ENCODE results near the gene GDPD4. TPM values are rescaled to one million over a fixed set of nuclear protein-coding genes. Genes with fewer than 3 reads are reported as not detected.

Gene GDPD4
- total RNA-seq, 1 experiment from 2014 or later: not detected

GRCh38 chr11:77175869-77176539, 125.5 kb downstream of the GDPD4 start:
- H3K9me2 ChIP-seq (ENCODE audit: insufficient read depth): no peaks in the 10 kb centered on the region
- CTCF ChIA-PET: no interaction called here
- H3K79me2 ChIP-seq (ENCODE audit: insufficient read depth, low read length): no peaks in the 10 kb centered on the region
- DNase-seq (ENCODE audit: low read depth, low spot score) (no peak), ATAC-seq (no peak)
- H3K9me3 ChIP-seq (ENCODE audit: control insufficient read depth in 1 of 2, insufficient read depth in 1 of 2, low read depth in 1 of 2, low read length in 2 of 2): no peaks in the 10 kb centered on the region
- H2AFZ ChIP-seq (ENCODE audit: low read depth, low read length, poor library complexity, severe bottlenecking): no peak overlapping the region
- H3K36me3 ChIP-seq (ENCODE audit: control insufficient read depth in 1 of 2, insufficient read depth in 2 of 2, low read length in 2 of 2): no peaks in the 10 kb centered on the region
- no peak overlapping the region for H3K4me3 ChIP-seq (replicated peaks in 1 of 2; ENCODE audit: low read depth in 1 of 2, low read length in 2 of 2)
- H3K4me2 ChIP-seq (ENCODE audit: low read length): no peak overlapping the region
- RAD21 ChIA-PET (ENCODE audit: low non-redundant PET in 1 of 2, low total read pairs in 2 of 2, uncharacterized antibody in 2 of 2, unreplicated experiment in 2 of 2): no interaction called here
- intact Hi-C loops (cut with micrococcal nuclease): no loop called here
- H4K20me1 ChIP-seq (ENCODE audit: insufficient read depth): no peaks in the 10 kb centered on the region
- POLR2A ChIA-PET: no interaction called here
- no peaks in the 10 kb centered on the region for H3K27me3 ChIP-seq (ENCODE audit: insufficient read depth, low read length)
- TF ChIP-seq, protein P1, sequence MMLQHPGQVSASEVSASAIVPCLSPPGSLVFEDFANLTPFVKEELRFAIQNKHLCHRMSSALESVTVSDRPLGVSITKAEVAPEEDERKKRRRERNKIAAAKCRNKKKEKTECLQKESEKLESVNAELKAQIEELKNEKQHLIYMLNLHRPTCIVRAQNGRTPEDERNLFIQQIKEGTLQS (IDR thresholded peaks at IDR 0.05): no peak
- no peaks in the 10 kb centered on the region for H3K4me1 ChIP-seq (ENCODE audit: control insufficient read depth in 1 of 2, insufficient read depth in 2 of 2, low read length in 2 of 2)
- H3K27ac ChIP-seq (ENCODE audit: low read depth, low read length): no peak overlapping the region
- no peak overlapping the region for H3K9ac ChIP-seq (ENCODE audit: low read length)
- BruUV-seq (replicated peaks): no TSS peak

- no peak overlapping the region for H3K27ac ChIP-seq (ENCODE audit: low read depth, low read length)
- POLR2A ChIA-PET: no interaction called here
- H2AFZ ChIP-seq (ENCODE audit: low read depth, low read length, poor library complexity, severe bottlenecking): no peak overlapping the region
- H3K27me3 ChIP-seq (ENCODE audit: insufficient read depth, low read length): no peaks in the 10 kb centered on the region
- RAD21 ChIA-PET (ENCODE audit: low non-redundant PET in 1 of 2, low total read pairs in 2 of 2, uncharacterized antibody in 2 of 2, unreplicated experiment in 2 of 2): no interaction called here
- no peaks in the 10 kb centered on the region for H4K20me1 ChIP-seq (ENCODE audit: insufficient read depth)
- H3K79me2 ChIP-seq (ENCODE audit: insufficient read depth, low read length): no peaks in the 10 kb centered on the region
- intact Hi-C loops (cut with micrococcal nuclease): no loop called here
- ATAC-seq: no peak
- no TSS peak for BruUV-seq (replicated peaks)
- CTCF ChIA-PET: interaction anchor here (1.5 kb wide), 1 partner anchor 14 kb away, joined by 3 read pairs; no protein-coding TSS in a partner anchor
- H3K4me2 ChIP-seq (ENCODE audit: low read length): no peak overlapping the region
- no peak overlapping the region for H3K4me3 ChIP-seq (replicated peaks in 1 of 2; ENCODE audit: low read depth in 1 of 2, low read length in 2 of 2)
- no peaks in the 10 kb centered on the region for H3K9me2 ChIP-seq (ENCODE audit: insufficient read depth)
- no peaks in the 10 kb centered on the region for H3K9me3 ChIP-seq (ENCODE audit: control insufficient read depth in 1 of 2, insufficient read depth in 1 of 2, low read depth in 1 of 2, low read length in 2 of 2)
- H3K36me3 ChIP-seq (ENCODE audit: control insufficient read depth in 1 of 2, insufficient read depth in 2 of 2, low read length in 2 of 2): no peaks in the 10 kb centered on the region
- DNase-seq (ENCODE audit: low read depth, low spot score): no peak
- no peaks in the 10 kb centered on the region for H3K4me1 ChIP-seq (ENCODE audit: control insufficient read depth in 1 of 2, insufficient read depth in 2 of 2, low read length in 2 of 2)
- no peak overlapping the region for H3K9ac ChIP-seq (ENCODE audit: low read length)
- TF ChIP-seq CTCF (IDR thresholded peaks at IDR 0.05 in 2 of 3, conservative IDR thresholded peaks at IDR 0.05 in 1 of 3; ENCODE audit: borderline replicate concordance in 1 of 3, insufficient read depth in 1 of 3, low read depth in 2 of 3, low read length in 2 of 3): no peak
- TF ChIP-seq, protein P2, sequence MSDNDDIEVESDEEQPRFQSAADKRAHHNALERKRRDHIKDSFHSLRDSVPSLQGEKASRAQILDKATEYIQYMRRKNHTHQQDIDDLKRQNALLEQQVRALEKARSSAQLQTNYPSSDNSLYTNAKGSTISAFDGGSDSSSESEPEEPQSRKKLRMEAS (IDR thresholded peaks at IDR 0.05): no peak
- TF ChIP-seq, protein P3, sequence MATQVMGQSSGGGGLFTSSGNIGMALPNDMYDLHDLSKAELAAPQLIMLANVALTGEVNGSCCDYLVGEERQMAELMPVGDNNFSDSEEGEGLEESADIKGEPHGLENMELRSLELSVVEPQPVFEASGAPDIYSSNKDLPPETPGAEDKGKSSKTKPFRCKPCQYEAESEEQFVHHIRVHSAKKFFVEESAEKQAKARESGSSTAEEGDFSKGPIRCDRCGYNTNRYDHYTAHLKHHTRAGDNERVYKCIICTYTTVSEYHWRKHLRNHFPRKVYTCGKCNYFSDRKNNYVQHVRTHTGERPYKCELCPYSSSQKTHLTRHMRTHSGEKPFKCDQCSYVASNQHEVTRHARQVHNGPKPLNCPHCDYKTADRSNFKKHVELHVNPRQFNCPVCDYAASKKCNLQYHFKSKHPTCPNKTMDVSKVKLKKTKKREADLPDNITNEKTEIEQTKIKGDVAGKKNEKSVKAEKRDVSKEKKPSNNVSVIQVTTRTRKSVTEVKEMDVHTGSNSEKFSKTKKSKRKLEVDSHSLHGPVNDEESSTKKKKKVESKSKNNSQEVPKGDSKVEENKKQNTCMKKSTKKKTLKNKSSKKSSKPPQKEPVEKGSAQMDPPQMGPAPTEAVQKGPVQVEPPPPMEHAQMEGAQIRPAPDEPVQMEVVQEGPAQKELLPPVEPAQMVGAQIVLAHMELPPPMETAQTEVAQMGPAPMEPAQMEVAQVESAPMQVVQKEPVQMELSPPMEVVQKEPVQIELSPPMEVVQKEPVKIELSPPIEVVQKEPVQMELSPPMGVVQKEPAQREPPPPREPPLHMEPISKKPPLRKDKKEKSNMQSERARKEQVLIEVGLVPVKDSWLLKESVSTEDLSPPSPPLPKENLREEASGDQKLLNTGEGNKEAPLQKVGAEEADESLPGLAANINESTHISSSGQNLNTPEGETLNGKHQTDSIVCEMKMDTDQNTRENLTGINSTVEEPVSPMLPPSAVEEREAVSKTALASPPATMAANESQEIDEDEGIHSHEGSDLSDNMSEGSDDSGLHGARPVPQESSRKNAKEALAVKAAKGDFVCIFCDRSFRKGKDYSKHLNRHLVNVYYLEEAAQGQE (IDR thresholded peaks at IDR 0.05; ENCODE audit: low read depth): no peak
- TF ChIP-seq CBX3 (IDR thresholded peaks at IDR 0.05; ENCODE audit: low read depth): no peak
- TF ChIP-seq, protein P1 (IDR thresholded peaks at IDR 0.05): no peak
- TF ChIP-seq RAD21 (IDR thresholded peaks at IDR 0.05; ENCODE audit: low read depth): no peak
- TF ChIP-seq SIN3A (IDR thresholded peaks at IDR 0.05; ENCODE audit: low read depth): no peak
Observed at GRCh38 chr11:77175021-77175842, 126.3 kb downstream of the GDPD4 start.
